Neural cell (in vitro differentiated cells): Measurements from ENCODE around the gene CDC25B.

Experiments used
- CTCF ChIP-seq: fragments of 450-650 bp; IDR thresholded peaks from 2 replicates; pipeline ENCODE4 v1.5.1; 2014; ENCODE audit warnings: antibody characterized with exemption, mild to moderate bottlenecking, moderate library complexity; ENCODE audit not compliant: poor library complexity, severe bottlenecking
- POLR2AphosphoS5 ChIP-seq: IDR thresholded peaks from 2 replicates; pipeline ENCODE4 v1.6.1; 2012

- no peak for TF ChIP-seq POLR2AphosphoS5
- no peak for TF ChIP-seq CTCF
Measured at GRCh38 chr20:3846378-3846739, 50.2 kb downstream of the CDC25B start.
